ENCODE measurements around the gene ADARB1. TPM values are rescaled to one million over a fixed set of nuclear protein-coding genes. Genes with fewer than 3 reads are reported as not detected.

Gene ADARB1
- total and polyA plus RNA-seq, 2 experiments from 2014 or later = 16.0 to 17.3 TPM

GRCh38 chr21:45269861-45270260, 195.5 kb downstream of the ADARB1 start:
- DNase-seq (ENCODE audit: low spot score) = no peak
- H3K4me2 ChIP-seq = no peak overlapping the region
- 98% methylated on average over 13 of the region's 13 CpGs for WGBS (ENCODE audit: low lambda C conversion rate, missing lambda C conversion rate)
- peaks cover 4% of the 10 kb centered on the region for H3K36me3 ChIP-seq (replicated peaks; ENCODE audit: insufficient read depth, low read depth)
- H3K4me1 ChIP-seq (ENCODE audit: insufficient read depth) = no peaks in the 10 kb centered on the region
- peaks cover 5% of the 10 kb centered on the region for H3K9me3 ChIP-seq (ENCODE audit: low read depth)
- no peak overlapping the region for H3K4me3 ChIP-seq
- no peak overlapping the region for H2AFZ ChIP-seq
- H3K79me2 ChIP-seq = peaks cover 37% of the 10 kb centered on the region
- no peaks in the 10 kb centered on the region for H3K9me2 ChIP-seq (replicated peaks; ENCODE audit: insufficient read depth)
- no peaks in the 10 kb centered on the region for H4K20me1 ChIP-seq (ENCODE audit: insufficient read depth, poor library complexity, severe bottlenecking)
- H3K27me3 ChIP-seq = no peaks in the 10 kb centered on the region
- TF ChIP-seq CTCF (IDR thresholded peaks at IDR 0.05; ENCODE audit: poor library complexity) (no peak), EZH2 (IDR thresholded peaks at IDR 0.05; ENCODE audit: borderline replicate concordance) (no peak), EZH2phosphoT487 (IDR thresholded peaks at IDR 0.05; ENCODE audit: low read depth, severe bottlenecking, unreplicated experiment) (no peak)
- H3K27ac ChIP-seq = no peak overlapping the region

GRCh38 chr21:45270306-45270821, 196.0 kb downstream of the ADARB1 start:
- H3K9me3 ChIP-seq (ENCODE audit: low read depth) = peaks cover 5% of the 10 kb centered on the region
- no peaks in the 10 kb centered on the region for H3K4me1 ChIP-seq (ENCODE audit: insufficient read depth)
- H3K27me3 ChIP-seq = no peaks in the 10 kb centered on the region
- H3K27ac ChIP-seq = no peak overlapping the region
- no peak for DNase-seq (ENCODE audit: low spot score)
- no peak overlapping the region for H3K4me2 ChIP-seq
- no peak overlapping the region for H2AFZ ChIP-seq
- H3K4me3 ChIP-seq = no peak overlapping the region
- 98% methylated on average over 13 of the region's 13 CpGs for WGBS (ENCODE audit: low lambda C conversion rate, missing lambda C conversion rate)
- peaks cover 8% of the 10 kb centered on the region for H3K36me3 ChIP-seq (replicated peaks; ENCODE audit: insufficient read depth, low read depth)
- no peaks in the 10 kb centered on the region for H3K9me2 ChIP-seq (replicated peaks; ENCODE audit: insufficient read depth)
- TF ChIP-seq CTCF (IDR thresholded peaks at IDR 0.05; ENCODE audit: poor library complexity) = no peak
- no peak for TF ChIP-seq EZH2phosphoT487 (IDR thresholded peaks at IDR 0.05; ENCODE audit: low read depth, severe bottlenecking, unreplicated experiment)
- TF ChIP-seq EZH2 (IDR thresholded peaks at IDR 0.05; ENCODE audit: borderline replicate concordance) = no peak
- no peaks in the 10 kb centered on the region for H4K20me1 ChIP-seq (ENCODE audit: insufficient read depth, poor library complexity, severe bottlenecking)
- H3K79me2 ChIP-seq = peaks cover 42% of the 10 kb centered on the region

Other genes starting within 250 kb of the ADARB1 start
- gene PTTG1IP, start 200.9 kb upstream of the ADARB1 start, total RNA-seq = 344 and 348 TPM in 2 replicates
- gene PTTG1IP, start 200.9 kb upstream of the ADARB1 start, polyA plus RNA-seq = 315 and 362 TPM in 2 replicates
- gene ITGB2, start 153.7 kb upstream of the ADARB1 start, total RNA-seq = 1.6 and 3.8 TPM in 2 replicates
- 3.8 and 4.2 TPM in 2 replicates for gene ITGB2, start 153.7 kb upstream of the ADARB1 start, polyA plus RNA-seq
- 11.5 and 16.3 TPM in 2 replicates for gene SLX9, start 134.6 kb upstream of the ADARB1 start, total RNA-seq
- 33.2 and 37.2 TPM in 2 replicates for gene SLX9, start 134.6 kb upstream of the ADARB1 start, polyA plus RNA-seq
- 25.5 and 30.7 TPM in 2 replicates for gene POFUT2, start 213.3 kb downstream of the ADARB1 start, total RNA-seq
- gene POFUT2, start 213.3 kb downstream of the ADARB1 start, polyA plus RNA-seq = 54.4 and 57.7 TPM in 2 replicates